ENCODE measurements around the gene CHMP4B.

DNA sequence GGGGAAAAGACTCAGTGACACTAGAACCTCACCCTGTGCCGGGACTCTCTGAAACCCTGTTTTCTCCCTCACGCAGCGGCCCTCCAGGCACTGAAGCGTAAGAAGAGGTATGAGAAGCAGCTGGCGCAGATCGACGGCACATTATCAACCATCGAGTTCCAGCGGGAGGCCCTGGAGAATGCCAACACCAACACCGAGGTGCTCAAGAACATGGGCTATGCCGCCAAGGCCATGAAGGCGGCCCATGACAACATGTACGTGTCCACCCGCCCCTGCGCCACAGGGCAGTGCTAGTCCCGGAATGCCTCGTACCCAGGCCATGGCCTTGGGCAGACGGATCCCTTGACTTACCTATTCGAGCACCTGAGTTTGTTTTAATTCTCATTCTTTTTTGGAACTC is 37.2 kb downstream of the CHMP4B start:
- TF ChIP-seq POLR2A (IDR thresholded peaks at IDR 0.05), result no peak
- TF ChIP-seq, protein P1, sequence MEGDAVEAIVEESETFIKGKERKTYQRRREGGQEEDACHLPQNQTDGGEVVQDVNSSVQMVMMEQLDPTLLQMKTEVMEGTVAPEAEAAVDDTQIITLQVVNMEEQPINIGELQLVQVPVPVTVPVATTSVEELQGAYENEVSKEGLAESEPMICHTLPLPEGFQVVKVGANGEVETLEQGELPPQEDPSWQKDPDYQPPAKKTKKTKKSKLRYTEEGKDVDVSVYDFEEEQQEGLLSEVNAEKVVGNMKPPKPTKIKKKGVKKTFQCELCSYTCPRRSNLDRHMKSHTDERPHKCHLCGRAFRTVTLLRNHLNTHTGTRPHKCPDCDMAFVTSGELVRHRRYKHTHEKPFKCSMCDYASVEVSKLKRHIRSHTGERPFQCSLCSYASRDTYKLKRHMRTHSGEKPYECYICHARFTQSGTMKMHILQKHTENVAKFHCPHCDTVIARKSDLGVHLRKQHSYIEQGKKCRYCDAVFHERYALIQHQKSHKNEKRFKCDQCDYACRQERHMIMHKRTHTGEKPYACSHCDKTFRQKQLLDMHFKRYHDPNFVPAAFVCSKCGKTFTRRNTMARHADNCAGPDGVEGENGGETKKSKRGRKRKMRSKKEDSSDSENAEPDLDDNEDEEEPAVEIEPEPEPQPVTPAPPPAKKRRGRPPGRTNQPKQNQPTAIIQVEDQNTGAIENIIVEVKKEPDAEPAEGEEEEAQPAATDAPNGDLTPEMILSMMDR (IDR thresholded peaks at IDR 0.05), result no peak
